ENCODE data around the gene HIF1A. TPM values are rescaled to one million over a fixed set of nuclear protein-coding genes. Genes with fewer than 3 reads are reported as not detected.

The HIF1A gene
- total and polyA plus RNA-seq, 2 of the 8 experiments (the other 6 are each of a cell fraction or from before 2014, with no cell fraction given): 54.8 to 175 TPM

- no peak overlapping the region for H3K27ac ChIP-seq (ENCODE audit: low read depth, low read length)
- no peaks in the 10 kb centered on the region for H3K9me3 ChIP-seq (ENCODE audit: insufficient read depth in 2 of 2, low read depth in 1 of 2, low read length in 1 of 2)
- no peak overlapping the region for H2BK5ac ChIP-seq (ENCODE audit: low read depth, low read length)
- 90% methylated on average over 5 of the region's 5 CpGs; no CpG with 5 or more reads in 1 of the 2 experiments for WGBS, 2 experiments (ENCODE audit: extremely low coverage in 1 of 2, insufficient coverage in 1 of 2, insufficient read length in 1 of 2, insufficient replicate concordance in 2 of 2, low coverage in 1 of 2, low lambda C conversion rate in 2 of 2, missing lambda C conversion rate in 1 of 2)
- CTCF ChIA-PET (ENCODE audit: partially characterized antibody): interaction anchor here (0.6 to 5.2 kb wide), 3 partner anchors 11 to 168 kb away, joined by 3 to 25 read pairs (median 3); no protein-coding TSS in a partner anchor
- peaks cover 2 to 48% (median 15%) of the 10 kb centered on the region in 4 experiments; a peak in 7 of 8 replicates for H3K36me3 ChIP-seq (ENCODE audit: control insufficient read depth in 2 of 4, insufficient read depth in 4 of 4, low read length in 3 of 4)
- POLR2A ChIA-PET (ENCODE audit: partially characterized antibody): interaction anchor here (1.7 kb wide), 1 partner anchor 17 kb away, joined by 7 read pairs; no protein-coding TSS in a partner anchor
- H2BK15ac ChIP-seq (ENCODE audit: low read length): no peak overlapping the region
- H2AFZ ChIP-seq (ENCODE audit: low read length): no peak overlapping the region
- H4K5ac ChIP-seq (ENCODE audit: insufficient read length, low read depth, low read length): no peak overlapping the region
- peaks cover 5% of the 10 kb centered on the region for H3K23me2 ChIP-seq (ENCODE audit: low read depth, low read length)
- peaks cover 0 to 9% (median 4%) of the 10 kb centered on the region in 4 experiments; a peak in 4 of 7 replicates for H3K4me1 ChIP-seq (replicated peaks in 1 of 4; ENCODE audit: control insufficient read depth in 3 of 4, insufficient read depth in 4 of 4, low read length in 3 of 4)
- DNase-seq (ENCODE audit: low read depth in 1 of 2, low spot score in 2 of 2): no peak
- H3K23ac ChIP-seq (ENCODE audit: insufficient read length): no peak overlapping the region
- H4K20me1 ChIP-seq (replicated peaks in 1 of 2; ENCODE audit: control insufficient read depth in 1 of 2, insufficient read depth in 2 of 2, low read length in 2 of 2): peaks cover 0 to under 1% of the 10 kb centered on the region in 2 experiments
- H3K4me2 ChIP-seq (ENCODE audit: insufficient read depth in 1 of 2, low read depth in 2 of 2, low read length in 2 of 2): peak overlapping the region in 1 of 2 experiments; percentile 82; a peak in 1 of 4 replicates
- H3K9ac ChIP-seq (replicated peaks in 1 of 4; ENCODE audit: extremely low read depth in 1 of 4, low read depth in 3 of 4, low read length in 3 of 4): no peak overlapping the region
- no peak overlapping the region for H2AK5ac ChIP-seq (ENCODE audit: low read depth, low read length)
- H4K8ac ChIP-seq (ENCODE audit: extremely low read depth, insufficient read depth, low read length): no peak overlapping the region
- no peak overlapping the region for H3K4ac ChIP-seq (replicated peaks; ENCODE audit: insufficient read length, low read depth, low read length)
- H3K4me3 ChIP-seq (ENCODE audit: extremely low read depth in 1 of 4, insufficient read depth in 2 of 4, low read depth in 3 of 4, low read length in 4 of 4): peak overlapping the region in 1 of 4 experiments; percentile 96; a peak in 1 of 8 replicates
- FAIRE-seq: no peak
- no peak overlapping the region for H3K56ac ChIP-seq (replicated peaks; ENCODE audit: insufficient read length, low read depth, low read length)
- H4K91ac ChIP-seq (replicated peaks; ENCODE audit: insufficient read length, low read length): no peak overlapping the region
- 0 out of 2 replicates have a peak, but pooled peaks cover 3% of the 10 kb centered on the region for H3K79me1 ChIP-seq (ENCODE audit: low read depth, low read length)
- no peak overlapping the region for H3K18ac ChIP-seq (ENCODE audit: extremely low read depth, low read length)
- peaks cover 7 to 49% of the 10 kb centered on the region in 2 experiments; a peak in 3 of 4 replicates for H3K79me2 ChIP-seq (ENCODE audit: control insufficient read depth in 1 of 2, insufficient read depth in 2 of 2, low read length in 2 of 2)
- no peak overlapping the region for H2BK12ac ChIP-seq (ENCODE audit: low read depth, low read length)
- H3K14ac ChIP-seq (ENCODE audit: insufficient read length): no peak overlapping the region
- H2BK20ac ChIP-seq (ENCODE audit: low read length): no peak overlapping the region
- no peaks in the 10 kb centered on the region for H3K27me3 ChIP-seq (replicated peaks in 1 of 4; ENCODE audit: control insufficient read depth in 3 of 4, extremely low read depth in 1 of 4, insufficient read depth in 3 of 4, low read length in 3 of 4)
- H2BK120ac ChIP-seq (replicated peaks; ENCODE audit: low read depth, low read length): no peak overlapping the region
- no peak for TF ChIP-seq BACH1 (IDR thresholded peaks at IDR 0.05; ENCODE audit: low read length)
Measured at GRCh38 chr14:61766151-61766550, 70.8 kb downstream of the HIF1A start.
